HG02610 (cell line): Measurements from ENCODE around the gene UNC5B.

Experiments used
- ATAC-seq: cut with Tn5 transposase; IDR thresholded peaks from one replicate; pipeline ENCODE4 v1.9.1; 2021; ENCODE audit warnings: mild to moderate bottlenecking, moderate library complexity; ENCODE audit not compliant: unreplicated experiment

The UNC5B gene

GRCh38 chr10:71314028-71314693 lies 101.8 kb downstream of the UNC5B start:
- no peak for ATAC-seq

DNA sequence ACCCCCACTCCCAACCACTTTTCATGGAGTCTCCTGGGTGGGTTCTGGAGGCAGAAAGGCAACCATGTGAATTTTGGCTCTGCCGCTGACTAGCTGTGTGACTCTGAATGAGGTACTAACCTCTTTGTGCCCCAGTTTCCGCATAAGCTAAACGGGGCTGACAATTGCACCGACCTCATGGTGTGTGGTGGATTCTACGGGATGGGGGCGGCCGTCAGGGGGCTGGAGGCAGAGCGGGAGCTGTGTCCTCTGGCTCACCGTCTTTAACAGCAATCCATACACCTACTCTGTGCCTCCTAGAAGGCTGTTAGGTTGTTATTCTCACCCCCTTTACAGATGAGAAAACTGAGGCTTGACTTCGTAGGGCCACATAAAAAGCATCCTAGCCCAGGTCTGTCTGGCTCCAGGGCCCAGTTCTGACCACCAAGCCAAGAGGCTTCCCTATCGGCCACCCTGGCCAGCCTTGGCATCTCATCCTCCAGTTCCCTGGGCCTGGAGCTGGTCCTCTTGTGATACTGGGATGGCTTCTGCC lies 102.4 kb downstream of the UNC5B start:
- no peak for ATAC-seq

DNA sequence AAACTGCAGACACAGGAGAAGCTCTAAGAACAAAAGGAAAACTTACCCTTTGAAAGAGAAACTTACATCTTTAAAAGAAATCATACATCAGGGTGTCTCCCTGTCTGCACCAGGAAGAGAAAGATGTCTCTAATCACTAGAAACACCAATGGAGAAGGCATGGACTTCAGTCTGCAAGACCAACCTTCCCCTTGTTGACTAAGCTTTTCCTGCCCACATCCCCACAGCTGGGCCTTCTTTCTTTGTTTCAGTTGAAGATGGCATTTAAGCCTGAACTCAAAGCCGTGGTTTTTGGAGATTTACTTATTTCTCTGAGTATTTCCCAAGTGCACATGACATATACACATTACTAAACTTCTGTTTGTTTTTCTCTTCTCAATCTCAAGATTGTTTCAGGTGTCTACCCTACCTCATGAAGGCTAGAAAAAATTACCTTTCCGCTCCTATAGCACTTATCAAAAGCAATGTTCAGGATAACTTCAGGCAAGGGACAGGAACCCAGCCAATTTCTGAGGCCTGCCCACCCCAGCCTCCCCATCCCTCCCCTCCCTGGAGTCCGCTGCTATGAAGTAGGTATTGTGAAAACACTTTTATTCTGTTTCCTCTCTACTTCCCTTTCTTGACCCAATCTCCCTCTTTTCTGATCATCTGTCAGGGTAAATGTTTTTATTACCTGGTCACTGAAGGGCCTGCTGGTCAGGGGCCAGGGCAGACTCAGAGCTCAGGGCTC lies 103.9 kb downstream of the UNC5B start:
- no peak for ATAC-seq

DNA sequence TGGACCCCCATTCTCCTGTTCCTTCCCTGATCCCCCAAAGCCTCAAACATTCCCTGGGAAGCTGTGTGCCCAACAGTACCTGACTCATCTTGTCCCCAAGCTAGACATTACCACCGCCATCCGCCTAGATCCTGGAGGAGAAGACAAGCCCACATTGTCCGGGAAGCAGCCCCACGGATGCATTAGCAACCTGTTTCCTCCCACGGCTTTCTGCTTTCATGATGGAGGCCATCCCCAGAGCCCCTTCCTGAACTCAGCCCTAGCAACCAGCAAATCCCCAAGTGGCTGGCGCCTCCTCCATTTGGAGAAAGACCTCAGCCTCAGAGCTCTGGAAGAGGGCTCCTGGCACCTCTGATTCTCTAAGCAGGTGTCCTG lies 104.4 kb downstream of the UNC5B start:
- no peak for ATAC-seq

GRCh38 chr10:71317739-71318138 lies 105.4 kb downstream of the UNC5B start:
- ATAC-seq = no peak

DNA sequence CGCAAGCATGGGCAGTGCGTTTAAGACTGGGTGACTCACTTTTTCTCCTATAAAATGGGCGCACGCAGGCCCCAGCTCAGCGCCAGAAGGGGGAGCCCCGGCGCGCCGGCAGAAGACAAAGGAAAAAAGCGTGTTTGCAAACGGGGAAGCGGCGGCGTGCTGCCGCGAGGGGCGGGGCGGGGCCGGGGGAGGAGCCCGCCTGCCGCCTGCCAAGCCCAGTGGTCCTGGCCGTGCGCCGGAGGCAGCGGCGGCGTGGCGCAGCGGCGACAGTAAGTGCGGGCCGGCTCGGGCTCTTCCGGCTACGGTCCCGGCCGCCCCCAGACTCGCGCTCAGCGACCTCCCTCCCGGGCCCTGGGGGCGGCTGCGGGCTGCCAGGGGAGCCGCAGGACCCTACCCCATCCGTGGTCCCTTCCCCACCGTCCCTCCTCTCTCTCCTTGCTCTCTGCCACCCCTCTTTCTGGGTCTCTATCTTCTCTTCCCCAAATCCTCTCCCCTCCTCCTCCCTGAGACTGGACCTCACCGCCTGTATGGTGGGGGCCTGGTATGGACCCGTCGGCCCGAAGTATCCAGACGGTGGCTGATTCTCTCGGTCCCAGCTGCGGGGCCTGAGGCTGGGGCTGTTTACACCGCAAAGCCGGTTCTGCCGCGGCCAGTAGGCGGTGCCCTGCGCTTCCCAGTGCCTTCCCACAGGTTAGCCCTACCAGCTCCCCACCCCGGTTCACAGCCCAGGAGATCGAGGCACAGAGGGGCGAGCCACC lies 106.9 kb downstream of the UNC5B start, which contains the start of gene SLC29A3:
Gene SLC29A3 (plus strand): TSS at position 218 of the 758 bp plus-strand sequence. CDS start 51 bp downstream, at position 269.
- peak; percentile 71 for ATAC-seq

GRCh38 chr10:71319800-71320392 lies 107.5 kb downstream of the UNC5B start:
- ATAC-seq = no peak

- no peak for ATAC-seq
Measured at GRCh38 chr10:71320592-71320991, 108.2 kb downstream of the UNC5B start.

GRCh38 chr10:71321386-71321785 lies 109.0 kb downstream of the UNC5B start:
- no peak for ATAC-seq

- no peak for ATAC-seq
Measured at GRCh38 chr10:71323407-71323806, 111.0 kb downstream of the UNC5B start.

- ATAC-seq = no peak
Measured at GRCh38 chr10:71324743-71325142, 112.4 kb downstream of the UNC5B start.

GRCh38 chr10:71325267-71325666 lies 112.9 kb downstream of the UNC5B start:
- ATAC-seq = no peak

DNA sequence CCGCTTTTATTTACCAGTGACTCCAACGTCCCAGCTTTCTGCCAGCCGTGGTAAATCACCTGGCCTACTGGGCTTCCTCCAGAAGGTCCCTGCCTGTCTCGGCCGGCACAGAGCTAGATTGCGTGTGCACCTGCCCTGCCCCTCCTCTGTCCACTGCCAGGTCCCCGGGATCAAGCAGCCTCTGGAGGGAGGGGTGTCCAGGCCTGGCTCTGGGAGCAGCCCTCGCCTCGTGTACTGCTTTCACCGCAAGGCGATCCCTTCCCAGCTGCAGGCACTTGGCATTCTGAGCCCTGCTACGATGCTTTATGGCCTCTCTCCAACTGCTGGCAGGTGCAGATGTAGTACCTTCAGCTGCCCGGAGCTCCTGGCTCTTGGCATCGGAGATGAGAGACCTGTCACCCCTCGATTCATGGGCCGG lies 114.1 kb downstream of the UNC5B start:
- ATAC-seq = no peak

GRCh38 chr10:71330789-71331404 lies 118.5 kb downstream of the UNC5B start:
- no peak for ATAC-seq

DNA sequence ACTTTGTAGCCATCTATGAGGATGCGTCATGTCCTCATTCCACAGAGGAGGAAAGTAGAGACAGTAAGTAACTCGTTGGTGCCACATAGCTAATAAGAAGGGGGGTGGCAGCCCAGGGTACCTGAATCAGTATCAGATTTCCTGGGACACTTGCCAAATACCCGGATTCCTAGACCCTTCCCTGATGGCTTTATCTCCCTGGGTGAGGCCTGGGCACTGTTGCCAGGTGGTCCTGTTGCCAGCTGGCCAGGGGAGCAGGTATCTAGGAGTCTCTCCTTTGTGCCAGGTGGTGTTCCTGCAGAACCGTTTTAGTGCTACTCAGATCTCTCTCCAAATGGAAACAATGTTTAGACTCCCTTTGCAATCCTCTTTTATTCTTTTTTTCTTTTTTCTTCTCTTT lies 119.4 kb downstream of the UNC5B start:
- ATAC-seq = no peak

DNA sequence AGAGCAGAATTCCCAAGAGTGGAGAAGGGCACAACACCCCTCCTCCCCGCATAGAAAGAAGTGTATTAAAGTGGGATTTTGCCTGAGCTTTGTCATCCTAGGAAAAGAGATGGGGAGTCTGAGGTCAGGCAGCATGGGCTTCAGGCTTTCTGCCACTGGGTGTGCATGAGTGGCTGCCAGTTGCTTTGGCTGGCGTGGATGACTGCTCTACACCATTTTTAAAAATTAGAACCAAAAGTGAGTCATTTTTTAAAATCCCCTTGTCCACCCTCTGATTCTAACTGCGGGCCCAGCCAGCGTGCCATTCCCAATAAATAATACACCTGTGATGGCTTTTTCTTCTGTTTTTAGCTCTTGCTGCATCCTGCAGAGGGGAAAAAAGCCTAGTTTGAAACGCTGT lies 120.1 kb downstream of the UNC5B start:
- ATAC-seq = no peak

DNA sequence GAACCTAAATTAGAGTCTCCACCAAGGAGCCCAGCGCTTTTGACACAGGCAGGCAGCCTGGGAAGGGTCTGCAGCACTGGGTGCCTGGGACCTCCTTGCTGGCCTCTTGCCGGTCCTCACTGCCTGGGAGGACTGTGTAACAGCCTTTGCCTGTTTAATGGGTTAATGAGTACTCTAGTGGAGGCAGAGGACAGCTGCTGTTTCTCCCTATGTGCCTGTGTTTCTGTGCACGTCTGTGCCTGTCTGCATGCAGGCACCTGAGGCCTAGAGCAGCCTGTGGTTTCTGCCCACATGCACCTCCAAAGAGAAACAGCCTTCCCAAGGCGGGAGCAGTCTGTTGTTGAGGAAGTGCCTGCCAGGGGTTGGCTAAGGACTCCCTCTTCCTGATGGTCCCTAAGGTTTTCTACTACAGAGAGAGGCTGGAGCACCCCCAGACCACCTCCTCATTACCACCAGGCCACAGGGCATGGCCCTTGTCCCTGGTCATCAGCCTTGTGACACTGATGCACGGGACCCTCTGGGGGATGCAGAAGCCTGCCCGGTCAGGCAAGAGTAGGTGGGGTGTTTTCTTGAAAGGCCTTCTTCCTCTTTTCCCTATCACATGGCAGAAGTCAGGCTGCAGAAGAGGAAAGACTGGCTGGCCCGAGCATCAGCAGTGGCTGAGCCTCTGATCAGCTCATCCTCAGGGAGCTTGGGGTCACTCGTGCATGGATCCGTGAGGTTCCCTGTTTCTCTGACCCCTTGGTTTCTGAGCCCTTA lies 120.9 kb downstream of the UNC5B start:
- ATAC-seq = no peak

GRCh38 chr10:71334221-71334791 lies 121.9 kb downstream of the UNC5B start:
- no peak for ATAC-seq

GRCh38 chr10:71335173-71335708 lies 122.9 kb downstream of the UNC5B start:
- ATAC-seq = no peak
